ENCODE measurements around the gene SKA3.

GRCh38 chr13:21152251-21152899 lies 24.0 kb downstream of the SKA3 start:
- TF ChIP-seq, protein P1, sequence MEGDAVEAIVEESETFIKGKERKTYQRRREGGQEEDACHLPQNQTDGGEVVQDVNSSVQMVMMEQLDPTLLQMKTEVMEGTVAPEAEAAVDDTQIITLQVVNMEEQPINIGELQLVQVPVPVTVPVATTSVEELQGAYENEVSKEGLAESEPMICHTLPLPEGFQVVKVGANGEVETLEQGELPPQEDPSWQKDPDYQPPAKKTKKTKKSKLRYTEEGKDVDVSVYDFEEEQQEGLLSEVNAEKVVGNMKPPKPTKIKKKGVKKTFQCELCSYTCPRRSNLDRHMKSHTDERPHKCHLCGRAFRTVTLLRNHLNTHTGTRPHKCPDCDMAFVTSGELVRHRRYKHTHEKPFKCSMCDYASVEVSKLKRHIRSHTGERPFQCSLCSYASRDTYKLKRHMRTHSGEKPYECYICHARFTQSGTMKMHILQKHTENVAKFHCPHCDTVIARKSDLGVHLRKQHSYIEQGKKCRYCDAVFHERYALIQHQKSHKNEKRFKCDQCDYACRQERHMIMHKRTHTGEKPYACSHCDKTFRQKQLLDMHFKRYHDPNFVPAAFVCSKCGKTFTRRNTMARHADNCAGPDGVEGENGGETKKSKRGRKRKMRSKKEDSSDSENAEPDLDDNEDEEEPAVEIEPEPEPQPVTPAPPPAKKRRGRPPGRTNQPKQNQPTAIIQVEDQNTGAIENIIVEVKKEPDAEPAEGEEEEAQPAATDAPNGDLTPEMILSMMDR (IDR thresholded peaks at IDR 0.05; ENCODE audit: low read depth, low read length): no peak
- TF ChIP-seq EZH2phosphoT487 (IDR thresholded peaks at IDR 0.05; ENCODE audit: low read depth): no peak
